ENCODE measurements around the gene SLC8A1. TPM values are rescaled to one million over a fixed set of nuclear protein-coding genes. Genes with fewer than 3 reads are reported as not detected.

SLC8A1 gene
- total RNA-seq, 1 experiment from 2014 or later, result 1.6 TPM

DNA sequence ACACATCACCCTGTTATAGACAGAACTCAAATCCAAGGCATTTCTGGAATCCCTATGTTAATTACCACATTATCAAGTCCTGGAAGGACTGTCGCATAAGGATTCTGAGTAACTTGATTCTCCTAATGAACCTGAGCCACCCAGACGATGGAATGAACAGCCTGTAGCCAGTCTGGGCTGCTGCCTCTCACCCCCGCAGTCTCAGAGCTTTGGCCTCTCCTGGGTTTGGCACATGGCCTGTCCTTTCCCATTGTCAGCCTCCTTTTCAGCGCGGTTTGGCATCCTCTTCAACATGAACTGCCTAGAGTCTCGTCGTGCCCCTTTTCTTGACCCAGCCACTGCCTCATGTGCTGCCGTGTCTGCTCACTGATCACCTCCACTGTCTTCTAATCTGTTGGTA lies 147.6 kb downstream of the SLC8A1 start:
- no peak for DNase-seq (ENCODE audit: unreplicated experiment)
- ChIA-PET CTCF (interaction anchor here (0.6 kb wide), 1 partner anchor 368 kb away, joined by 3 read pairs; no protein-coding TSS in a partner anchor), POLR2A (no interaction called here)
- Mint-ChIP-seq H3K36me3 (ENCODE audit: insufficient read depth, unreplicated experiment) (no peaks in the 10 kb centered on the region), H3K4me3 (ENCODE audit: unreplicated experiment) (no peak overlapping the region), H3K4me1 (ENCODE audit: insufficient read depth, unreplicated experiment) (no peaks in the 10 kb centered on the region), H3K27ac (ENCODE audit: low read depth, unreplicated experiment) (no peak overlapping the region), H3K9me3 (ENCODE audit: unreplicated experiment) (no peaks in the 10 kb centered on the region), H3K27me3 (ENCODE audit: insufficient read depth, unreplicated experiment) (no peaks in the 10 kb centered on the region)
- TF ChIP-seq, protein P1, sequence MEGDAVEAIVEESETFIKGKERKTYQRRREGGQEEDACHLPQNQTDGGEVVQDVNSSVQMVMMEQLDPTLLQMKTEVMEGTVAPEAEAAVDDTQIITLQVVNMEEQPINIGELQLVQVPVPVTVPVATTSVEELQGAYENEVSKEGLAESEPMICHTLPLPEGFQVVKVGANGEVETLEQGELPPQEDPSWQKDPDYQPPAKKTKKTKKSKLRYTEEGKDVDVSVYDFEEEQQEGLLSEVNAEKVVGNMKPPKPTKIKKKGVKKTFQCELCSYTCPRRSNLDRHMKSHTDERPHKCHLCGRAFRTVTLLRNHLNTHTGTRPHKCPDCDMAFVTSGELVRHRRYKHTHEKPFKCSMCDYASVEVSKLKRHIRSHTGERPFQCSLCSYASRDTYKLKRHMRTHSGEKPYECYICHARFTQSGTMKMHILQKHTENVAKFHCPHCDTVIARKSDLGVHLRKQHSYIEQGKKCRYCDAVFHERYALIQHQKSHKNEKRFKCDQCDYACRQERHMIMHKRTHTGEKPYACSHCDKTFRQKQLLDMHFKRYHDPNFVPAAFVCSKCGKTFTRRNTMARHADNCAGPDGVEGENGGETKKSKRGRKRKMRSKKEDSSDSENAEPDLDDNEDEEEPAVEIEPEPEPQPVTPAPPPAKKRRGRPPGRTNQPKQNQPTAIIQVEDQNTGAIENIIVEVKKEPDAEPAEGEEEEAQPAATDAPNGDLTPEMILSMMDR (IDR thresholded peaks at IDR 0.05; ENCODE audit: unreplicated experiment), result no peak
- BruUV-seq (replicated peaks), result no TSS peak
- intact Hi-C loops (cut with micrococcal nuclease), result no loop called here

DNA sequence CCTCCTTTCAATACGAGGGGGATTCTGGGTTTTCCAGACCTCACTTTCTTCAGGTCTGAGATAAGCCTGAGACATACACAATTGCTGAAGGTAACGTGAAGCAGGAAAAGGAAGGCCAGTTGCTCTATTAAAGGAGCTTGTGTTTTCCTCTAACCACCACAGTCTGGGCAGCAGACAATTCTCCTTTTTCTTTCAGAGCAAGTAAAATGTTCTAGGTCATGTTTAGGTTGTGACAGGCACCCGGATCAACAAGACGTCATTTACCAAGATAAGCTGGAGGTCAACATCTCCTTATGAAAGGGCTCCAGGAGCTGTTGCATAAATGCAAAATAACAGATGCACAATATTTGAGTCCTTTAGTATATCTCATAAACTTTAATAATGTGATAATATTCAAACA lies 148.1 kb downstream of the SLC8A1 start:
- no peak overlapping the region for H3K27ac Mint-ChIP-seq (ENCODE audit: low read depth, unreplicated experiment)
- H3K4me3 Mint-ChIP-seq (ENCODE audit: unreplicated experiment), result no peak overlapping the region
- intact Hi-C loops (cut with micrococcal nuclease), result no loop called here
- no peaks in the 10 kb centered on the region for H3K27me3 Mint-ChIP-seq (ENCODE audit: insufficient read depth, unreplicated experiment)
- H3K9me3 Mint-ChIP-seq (ENCODE audit: unreplicated experiment), result no peaks in the 10 kb centered on the region
- H3K36me3 Mint-ChIP-seq (ENCODE audit: insufficient read depth, unreplicated experiment), result no peaks in the 10 kb centered on the region
- no peaks in the 10 kb centered on the region for H3K4me1 Mint-ChIP-seq (ENCODE audit: insufficient read depth, unreplicated experiment)
- DNase-seq (ENCODE audit: unreplicated experiment), result no peak
- TF ChIP-seq, protein P1 (IDR thresholded peaks at IDR 0.05; ENCODE audit: unreplicated experiment), result no peak
- POLR2A ChIA-PET, result no interaction called here
- CTCF ChIA-PET, result no interaction called here
- BruUV-seq (replicated peaks), result no TSS peak

DNA sequence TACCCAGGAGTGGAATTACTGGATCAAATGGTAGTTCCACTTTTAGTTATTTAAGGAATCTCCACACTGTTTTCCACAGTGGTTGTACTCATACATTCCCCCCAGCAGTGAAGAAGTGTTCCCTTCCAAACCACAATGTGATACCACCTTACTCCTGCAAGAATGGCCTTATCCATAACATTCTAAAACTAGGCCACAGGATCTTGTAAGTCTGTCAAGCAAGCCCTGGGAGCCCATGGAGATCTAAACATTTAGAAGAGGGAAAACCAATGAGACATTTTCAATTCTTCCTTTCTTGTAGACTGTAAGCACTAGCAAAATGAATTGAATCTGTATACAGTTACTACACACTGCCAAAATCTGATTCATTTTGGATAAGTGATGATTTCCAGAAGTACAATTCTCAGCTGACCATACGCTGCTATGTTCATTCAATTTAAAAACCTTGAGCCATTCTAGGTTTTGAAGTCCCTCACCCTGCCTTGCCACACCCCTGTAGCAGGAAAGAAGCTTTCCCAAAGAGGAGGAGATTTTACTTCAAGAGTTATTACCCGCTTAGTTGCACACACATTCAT lies 149.1 kb downstream of the SLC8A1 start:
- Mint-ChIP-seq H3K27ac (ENCODE audit: low read depth, unreplicated experiment) (no peak overlapping the region), H3K36me3 (ENCODE audit: insufficient read depth, unreplicated experiment) (no peaks in the 10 kb centered on the region), H3K4me3 (ENCODE audit: unreplicated experiment) (no peak overlapping the region)

DNA sequence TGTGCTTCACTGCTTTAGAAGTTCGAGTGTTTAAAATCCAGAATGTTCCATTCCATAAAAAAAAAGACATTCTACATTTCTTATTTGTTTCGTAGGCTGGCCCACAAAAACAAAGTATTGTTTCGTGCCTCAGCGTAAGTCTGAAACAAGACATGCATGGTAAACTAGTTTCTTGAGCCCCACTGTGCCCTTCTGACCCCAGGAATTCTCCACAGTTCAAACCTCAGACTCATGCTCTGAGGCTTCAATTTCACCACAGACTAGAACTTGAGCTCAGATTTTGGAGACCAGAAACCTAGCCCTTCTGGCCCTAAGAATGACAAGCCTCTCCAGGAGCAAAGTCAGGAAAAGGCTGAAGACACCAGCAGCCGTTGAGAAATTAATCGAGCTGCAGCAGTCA lies 151.5 kb downstream of the SLC8A1 start:
- intact Hi-C loops (cut with micrococcal nuclease), result no loop called here
- no peaks in the 10 kb centered on the region for H3K4me1 Mint-ChIP-seq (ENCODE audit: insufficient read depth, unreplicated experiment)
- no peak overlapping the region for H3K4me3 Mint-ChIP-seq (ENCODE audit: unreplicated experiment)
- TF ChIP-seq, protein P1 (IDR thresholded peaks at IDR 0.05; ENCODE audit: unreplicated experiment), result no peak
- DNase-seq (ENCODE audit: unreplicated experiment), result no peak
- POLR2A ChIA-PET, result interaction anchor here (0.8 kb wide), 1 partner anchor 8 kb away, joined by 3 read pairs; no protein-coding TSS in a partner anchor
- no peaks in the 10 kb centered on the region for H3K27me3 Mint-ChIP-seq (ENCODE audit: insufficient read depth, unreplicated experiment)
- no peaks in the 10 kb centered on the region for H3K36me3 Mint-ChIP-seq (ENCODE audit: insufficient read depth, unreplicated experiment)
- H3K9me3 Mint-ChIP-seq (ENCODE audit: unreplicated experiment), result no peaks in the 10 kb centered on the region
- no peak overlapping the region for H3K27ac Mint-ChIP-seq (ENCODE audit: low read depth, unreplicated experiment)
- CTCF ChIA-PET, result no interaction called here
- BruUV-seq (replicated peaks), result no TSS peak

More for the DNA sequence above, 149.1 kb downstream of the SLC8A1 start:
- no peaks in the 10 kb centered on the region for H3K9me3 Mint-ChIP-seq (ENCODE audit: unreplicated experiment)
- DNase-seq (ENCODE audit: unreplicated experiment), result no peak
- no TSS peak for BruUV-seq (replicated peaks)
- intact Hi-C loops (cut with micrococcal nuclease), result no loop called here
- TF ChIP-seq, protein P1 (IDR thresholded peaks at IDR 0.05; ENCODE audit: unreplicated experiment), result no peak
- no peaks in the 10 kb centered on the region for H3K4me1 Mint-ChIP-seq (ENCODE audit: insufficient read depth, unreplicated experiment)
- no peaks in the 10 kb centered on the region for H3K27me3 Mint-ChIP-seq (ENCODE audit: insufficient read depth, unreplicated experiment)
- ChIA-PET POLR2A (no interaction called here), CTCF (no interaction called here)
